GM12878 (cell line): ENCODE data around the gene SSBP3. TPM values are rescaled to one million over a fixed set of nuclear protein-coding genes. Genes with fewer than 3 reads are reported as not detected.

Experiments
- ATAC-seq: fragments of 200-7000 bp; cut with Tn5 transposase; 3 replicates; pipeline ENCODE4 v1.9.1; 2020; ENCODE audit warnings: mild to moderate bottlenecking, moderate library complexity
- BruUV-seq: library from RNA; stranded (reverse); fragments of 400-500 nt; replicated peaks from 2 replicates; lab custom pipeline; 2021; lab: Mats Ljungman, UMichigan
- CTCF ChIA-PET: fragments of 300-600 bp; sonication (Branson Sonifier 250); formaldehyde crosslinking; extraction: SDS; loops from one replicate; lab custom pipeline; 2021; ENCODE audit warnings: inconsistent platforms; lab: Yijun Ruan, JAX
- POLR2A ChIA-PET: fragments of 350-600 bp; formaldehyde crosslinking; extraction: SDS; loops from one replicate; lab custom pipeline; 2021; ENCODE audit warnings: inconsistent platforms; lab: Charles Lee
- RAD21 ChIA-PET: fragments of 300-600 bp; sonication (Branson Sonifier 250); formaldehyde crosslinking; loops from one replicate; lab custom pipeline; 2023; ENCODE audit warnings: antibody characterized with exemption; ENCODE audit not compliant: unreplicated experiment; lab: Charles Lee
- SMC1A ChIA-PET: fragments of 300-600 bp; sonication (Branson Sonifier 250); formaldehyde crosslinking; loops from one replicate; lab custom pipeline; 2023; ENCODE audit not compliant: unreplicated experiment, uncharacterized antibody; lab: Charles Lee
- DNase-seq: peaks from one replicate; pipeline ENCODE4 v3.0.0-alpha.2; 2011; ENCODE audit warnings: low read depth, low spot score
- FAIRE-seq: peaks from 3 replicates; lab custom pipeline; 2011; peaks lifted over from hg19 to GRCh38; lab: Jason Lieb, UNC
- H2AFZ ChIP-seq: 2 replicates; pipeline ENCODE4 v1.6.0; 2011; ENCODE audit warnings: low read depth, low read length, control low read depth; ENCODE audit not compliant: control insufficient read depth
- H3K27ac ChIP-seq: 2 replicates; pipeline ENCODE4 v1.5.1; 2011; ENCODE audit warnings: control low read depth; ENCODE audit not compliant: control insufficient read depth, insufficient read depth
- H3K27me3 ChIP-seq, 2 experiments: replicated peaks in 1 of 2; 2 replicates each; pipeline versions ENCODE4 v1.6.0 to v1.6.1; 2011; ENCODE audit warnings: low read length in 1 of 2; ENCODE audit not compliant: control insufficient read depth in 2 of 2, insufficient read depth in 2 of 2
- H3K36me3 ChIP-seq, 2 experiments: 2 replicates each; pipeline ENCODE4 v1.5.1; 2011; ENCODE audit warnings: low read length in 1 of 2; ENCODE audit not compliant: control insufficient read depth in 2 of 2, insufficient read depth in 2 of 2
- H3K4me1 ChIP-seq: 2 replicates; pipeline ENCODE4 v1.6.1; 2011; ENCODE audit warnings: mild to moderate bottlenecking, low read length, moderate library complexity, mixed read lengths; ENCODE audit not compliant: control insufficient read depth, insufficient read depth
- H3K4me2 ChIP-seq: 2 replicates; pipeline ENCODE4 v1.6.0; 2011; ENCODE audit warnings: control low read depth; ENCODE audit not compliant: control insufficient read depth, insufficient read depth
- H3K4me3 ChIP-seq: fragments of 200-600 bp; sonication (generic); 2 replicates; pipeline ENCODE4 v1.5.1; 2016
- H3K79me2 ChIP-seq: 2 replicates; pipeline ENCODE4 v1.6.0; 2011; ENCODE audit warnings: low read length; ENCODE audit not compliant: control insufficient read depth, insufficient read depth
- H3K9ac ChIP-seq: 2 replicates; pipeline ENCODE4 v1.8.0; 2011; ENCODE audit warnings: low read length, control low read depth, mixed read lengths; ENCODE audit not compliant: control insufficient read depth, insufficient read depth
- H3K9me3 ChIP-seq: replicated peaks from 3 replicates; pipeline ENCODE4 v1.5.1; 2011; ENCODE audit warnings: mild to moderate bottlenecking, low read length; ENCODE audit not compliant: control insufficient read depth, insufficient read depth
- H4K20me1 ChIP-seq: 2 replicates; pipeline ENCODE4 v1.6.0; 2011; ENCODE audit not compliant: control insufficient read depth, insufficient read depth
- BCL11A ChIP-seq: IDR thresholded peaks from 2 replicates; pipeline ENCODE4 v1.6.1; 2011; ENCODE audit warnings: low read depth, low read length
- CBX3 ChIP-seq: fragments of 200-600 bp; sonication (generic); IDR thresholded peaks from 2 replicates; pipeline ENCODE4 v1.6.1; 2016; ENCODE audit warnings: low read depth, borderline replicate concordance
- FOS ChIP-seq: IDR thresholded peaks from 3 replicates; pipeline ENCODE4 v1.6.1; 2011; ENCODE audit warnings: borderline replicate concordance; ENCODE audit not compliant: insufficient read length; ENCODE audit errors: extremely low read depth
- IRF3 ChIP-seq: fragments of 450-650 bp; IDR thresholded peaks from 2 replicates; pipeline ENCODE4 v1.6.1; 2014; ENCODE audit warnings: mild to moderate bottlenecking
- IRF4 ChIP-seq: IDR thresholded peaks from 2 replicates; pipeline ENCODE4 v1.6.1; 2011; ENCODE audit warnings: low read depth, low read length
- JUNB ChIP-seq: IDR thresholded peaks from 2 replicates; pipeline ENCODE4 v1.6.1; 2016; ENCODE audit warnings: antibody characterized with exemption, mild to moderate bottlenecking
- MYC ChIP-seq: IDR thresholded peaks from 2 replicates; pipeline ENCODE4 v1.6.1; 2011; ENCODE audit warnings: mild to moderate bottlenecking, low read length, moderate library complexity, inconsistent platforms; ENCODE audit not compliant: insufficient read depth, insufficient replicate concordance, insufficient read length, severe bottlenecking
- POLR2AphosphoS2 ChIP-seq: IDR thresholded peaks from 2 replicates; pipeline ENCODE4 v1.6.1; 2011; ENCODE audit warnings: low read depth, mild to moderate bottlenecking, low read length, improper control_type of control experiment, moderate library complexity
- RAD21 ChIP-seq: IDR thresholded peaks from 2 replicates; pipeline ENCODE4 v1.6.1; 2011; ENCODE audit warnings: mild to moderate bottlenecking, low read depth, low read length, moderate library complexity; ENCODE audit not compliant: insufficient read depth
- STAT3 ChIP-seq: IDR thresholded peaks from 2 replicates; pipeline ENCODE4 v1.6.1; 2011; ENCODE audit warnings: low read depth, low read length, improper control_type of control experiment
- TCF12 ChIP-seq: IDR thresholded peaks from 2 replicates; pipeline ENCODE4 v1.6.1; 2011; ENCODE audit warnings: low read depth, mild to moderate bottlenecking, low read length
- YY1 ChIP-seq: IDR thresholded peaks from 2 replicates; pipeline ENCODE4 v1.6.1; 2011; ENCODE audit warnings: low read depth, mild to moderate bottlenecking, low read length
- WGBS: methylation state at CpG from one replicate; pipeline ENCODE4 v1.1.6; 2016; ENCODE audit warnings: low lambda C conversion rate; ENCODE audit not compliant: insufficient replicate concordance, insufficient coverage; ENCODE audit errors: missing lambda C conversion rate; 5-methylcytosine and 5-hydroxymethylcytosine counted together
- in situ Hi-C: fragments of 300-500 bp; cut with MboI; formaldehyde crosslinking; loops from 9 replicates; pipeline ENCODE4 v1.14.3; 2018; ENCODE audit warnings: mixed read lengths
- intact Hi-C: fragments of 100-400 bp; cut with micrococcal nuclease; formaldehyde crosslinking; loops from one replicate; pipeline ENCODE4 v1.14.2; 2022; ENCODE audit not compliant: unreplicated experiment
- polyA plus RNA-seq, 11 experiments: library from polyadenylated mRNA; depleted of rRNA in 4 of 11; unstranded in 6 of 11; stranded (reverse) in 5 of 11; fragments of >200 nt; fragmentation: Nextera tagmentation in 4 of 11; fragmentation: Illumina TruSeq in 1 of 11; extraction: Ambion mirVana in 4 of 11; extraction: Trizol in 1 of 11; gene quantifications; 1 replicate in 1 of 11; 2 replicates in 10 of 11; pipeline versions ENCODE4 v1.2.1 to v1.2.3, GENCODE V29; 2011 to 2016; ENCODE audit warnings: inconsistent platforms in 2 of 11, missing spikeins in 2 of 11, low read depth in 1 of 11
- total RNA-seq, 4 experiments: library from RNA; depleted of rRNA in 3 of 4; stranded (reverse); fragments of >200 nt in 3 of 4; fragmentation: Illumina TruSeq in 1 of 4; extraction: Trizol in 1 of 4; gene quantifications; 2 replicates each; pipeline versions ENCODE4 v1.2.1 to v1.2.3, GENCODE V29; 2013 to 2021
- TF ChIP-seq, protein P1 (sequence below): IDR thresholded peaks from 2 replicates; pipeline ENCODE4 v1.6.1; 2012; ENCODE audit warnings: low read length, inconsistent platforms
- TF ChIP-seq, protein P2 (sequence below): fragments of 450-650 bp; formaldehyde crosslinking; IDR thresholded peaks from 2 replicates; pipeline ENCODE4 v1.4.0; 2020; ENCODE audit warnings: mild to moderate bottlenecking, moderate library complexity

SSBP3 gene
- total and polyA plus RNA-seq, 10 of the 15 experiments (the other 5 are each of a cell fraction or from before 2014, with no cell fraction given): 4.1 to 51.7 (median 17.1) TPM

DNA sequence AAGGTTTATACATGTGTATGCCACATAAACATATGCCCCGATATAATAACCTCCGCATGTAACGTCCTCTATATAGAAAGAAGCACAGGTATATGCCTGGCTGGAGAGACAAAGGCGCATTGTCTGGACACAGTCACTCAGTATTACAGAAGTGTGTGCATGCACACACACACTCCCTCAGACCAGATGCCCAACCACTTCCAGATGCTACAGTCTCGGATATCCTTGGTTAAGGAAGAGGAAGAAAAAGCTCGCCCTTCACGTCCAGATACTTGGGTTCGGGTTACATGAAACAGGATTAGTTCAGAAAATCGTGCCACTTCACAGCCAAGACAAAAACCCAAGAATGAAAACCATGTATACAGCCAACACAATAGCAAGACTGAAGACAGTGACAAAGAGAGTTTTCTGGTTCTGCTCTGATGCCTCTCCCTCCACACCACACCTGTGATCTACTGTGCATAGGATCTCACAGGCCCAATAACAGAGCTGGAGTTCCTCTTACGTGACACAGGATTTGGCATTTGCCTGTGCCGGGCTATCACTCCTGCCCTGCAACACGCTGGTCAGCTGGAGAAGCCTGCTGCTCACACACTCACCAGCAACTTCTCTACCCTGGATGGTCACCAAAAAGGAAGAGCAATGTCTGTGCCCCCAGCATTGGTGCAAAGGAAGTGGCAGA, 75.0 kb downstream of the SSBP3 start (continued):
- no peak for TF ChIP-seq POLR2AphosphoS2
- TF ChIP-seq, protein P1, sequence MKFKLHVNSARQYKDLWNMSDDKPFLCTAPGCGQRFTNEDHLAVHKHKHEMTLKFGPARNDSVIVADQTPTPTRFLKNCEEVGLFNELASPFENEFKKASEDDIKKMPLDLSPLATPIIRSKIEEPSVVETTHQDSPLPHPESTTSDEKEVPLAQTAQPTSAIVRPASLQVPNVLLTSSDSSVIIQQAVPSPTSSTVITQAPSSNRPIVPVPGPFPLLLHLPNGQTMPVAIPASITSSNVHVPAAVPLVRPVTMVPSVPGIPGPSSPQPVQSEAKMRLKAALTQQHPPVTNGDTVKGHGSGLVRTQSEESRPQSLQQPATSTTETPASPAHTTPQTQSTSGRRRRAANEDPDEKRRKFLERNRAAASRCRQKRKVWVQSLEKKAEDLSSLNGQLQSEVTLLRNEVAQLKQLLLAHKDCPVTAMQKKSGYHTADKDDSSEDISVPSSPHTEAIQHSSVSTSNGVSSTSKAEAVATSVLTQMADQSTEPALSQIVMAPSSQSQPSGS: no peak

- no peak for DNase-seq
- H3K79me2 ChIP-seq: peaks cover 3% of the 10 kb centered on the region
- no peak overlapping the region for H3K9ac ChIP-seq
- no peak overlapping the region for H3K27ac ChIP-seq
- BruUV-seq: no TSS peak
- no peaks in the 10 kb centered on the region for H3K9me3 ChIP-seq
- RAD21 ChIA-PET: no interaction called here
- in situ Hi-C loops: no loop called here
- no peak overlapping the region for H3K4me3 ChIP-seq
- no peak overlapping the region for H2AFZ ChIP-seq
- peaks cover 3 to 5% of the 10 kb centered on the region in 2 experiments; a peak in 3 of 4 replicates for H3K36me3 ChIP-seq
- ATAC-seq: no peak
- no peak for FAIRE-seq
- intact Hi-C loops: no loop called here
- SMC1A ChIA-PET: no interaction called here
- no peak overlapping the region for H3K4me2 ChIP-seq
- H3K27me3 ChIP-seq: no peaks in the 10 kb centered on the region
- WGBS: 95% methylated on average over 5 of the region's 5 CpGs
- no peaks in the 10 kb centered on the region for H4K20me1 ChIP-seq
- H3K4me1 ChIP-seq: peaks cover 14% of the 10 kb centered on the region
- POLR2A ChIA-PET: no interaction called here
- CTCF ChIA-PET: interaction anchor here (0.9 kb wide), 1 partner anchor 18 kb away, joined by 3 read pairs; no protein-coding TSS in a partner anchor
- TF ChIP-seq FOS (no peak), IRF4 (no peak), CBX3 (no peak), IRF3 (no peak), YY1 (no peak), MYC (no peak), BCL11A (no peak), STAT3 (no peak), RAD21 (no peak), JUNB (no peak), TCF12 (no peak)
- TF ChIP-seq, protein P2, sequence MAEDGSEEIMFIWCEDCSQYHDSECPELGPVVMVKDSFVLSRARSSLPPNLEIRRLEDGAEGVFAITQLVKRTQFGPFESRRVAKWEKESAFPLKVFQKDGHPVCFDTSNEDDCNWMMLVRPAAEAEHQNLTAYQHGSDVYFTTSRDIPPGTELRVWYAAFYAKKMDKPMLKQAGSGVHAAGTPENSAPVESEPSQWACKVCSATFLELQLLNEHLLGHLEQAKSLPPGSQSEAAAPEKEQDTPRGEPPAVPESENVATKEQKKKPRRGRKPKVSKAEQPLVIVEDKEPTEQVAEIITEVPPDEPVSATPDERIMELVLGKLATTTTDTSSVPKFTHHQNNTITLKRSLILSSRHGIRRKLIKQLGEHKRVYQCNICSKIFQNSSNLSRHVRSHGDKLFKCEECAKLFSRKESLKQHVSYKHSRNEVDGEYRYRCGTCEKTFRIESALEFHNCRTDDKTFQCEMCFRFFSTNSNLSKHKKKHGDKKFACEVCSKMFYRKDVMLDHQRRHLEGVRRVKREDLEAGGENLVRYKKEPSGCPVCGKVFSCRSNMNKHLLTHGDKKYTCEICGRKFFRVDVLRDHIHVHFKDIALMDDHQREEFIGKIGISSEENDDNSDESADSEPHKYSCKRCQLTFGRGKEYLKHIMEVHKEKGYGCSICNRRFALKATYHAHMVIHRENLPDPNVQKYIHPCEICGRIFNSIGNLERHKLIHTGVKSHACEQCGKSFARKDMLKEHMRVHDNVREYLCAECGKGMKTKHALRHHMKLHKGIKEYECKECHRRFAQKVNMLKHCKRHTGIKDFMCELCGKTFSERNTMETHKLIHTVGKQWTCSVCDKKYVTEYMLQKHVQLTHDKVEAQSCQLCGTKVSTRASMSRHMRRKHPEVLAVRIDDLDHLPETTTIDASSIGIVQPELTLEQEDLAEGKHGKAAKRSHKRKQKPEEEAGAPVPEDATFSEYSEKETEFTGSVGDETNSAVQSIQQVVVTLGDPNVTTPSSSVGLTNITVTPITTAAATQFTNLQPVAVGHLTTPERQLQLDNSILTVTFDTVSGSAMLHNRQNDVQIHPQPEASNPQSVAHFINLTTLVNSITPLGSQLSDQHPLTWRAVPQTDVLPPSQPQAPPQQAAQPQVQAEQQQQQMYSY (CRISPR knock-in tag): no peak
Observed at GRCh38 chr1:54329312-54330003, 76.7 kb downstream of the SSBP3 start.
